IMR-90 (cell line): ENCODE results near the gene KDM2B. TPM values are rescaled to one million over a fixed set of nuclear protein-coding genes. Genes with fewer than 3 reads are reported as not detected.

Experiments
- ATAC-seq: fragments of 200-7000 bp; cut with Tn5 transposase; 2 replicates; pipeline ENCODE4 v1.9.1; 2020; ENCODE audit warnings: low read depth, mild to moderate bottlenecking, moderate library complexity
- BruUV-seq: library from RNA; stranded (reverse); fragments of 400-500 nt; replicated peaks from 2 replicates; lab custom pipeline; 2021; lab: Mats Ljungman, UMichigan
- CTCF ChIA-PET: fragments of 300-600 bp; formaldehyde crosslinking; extraction: SDS; loops from one replicate; lab custom pipeline; 2021; ENCODE audit warnings: antibody characterized with exemption; lab: Yijun Ruan, JAX
- POLR2A ChIA-PET: fragments of 300-600 bp; sonication (Branson Sonifier 250); formaldehyde crosslinking; loops from one replicate; lab custom pipeline; 2022; ENCODE audit warnings: antibody characterized with exemption; ENCODE audit not compliant: unreplicated experiment; lab: Charles Lee
- DNase-seq: peaks from one replicate; pipeline ENCODE4 v3.0.0; 2013
- H2AFZ ChIP-seq: replicated peaks from 2 replicates; pipeline ENCODE3; 2013; ENCODE audit warnings: low read length, mild to moderate bottlenecking; ENCODE audit not compliant: poor library complexity
- H2AK5ac ChIP-seq: 2 replicates; pipeline ENCODE4 v1.6.1; 2013; ENCODE audit warnings: low read depth, low read length, inconsistent platforms
- H2AK9ac ChIP-seq: replicated peaks from 2 replicates; pipeline ENCODE3; 2013; ENCODE audit warnings: mild to moderate bottlenecking, low read depth, low read length, moderate library complexity; ENCODE audit not compliant: poor library complexity
- H2BK120ac ChIP-seq: 2 replicates; pipeline ENCODE4 v1.6.1; 2013; ENCODE audit warnings: low read depth, low read length, inconsistent platforms
- H2BK15ac ChIP-seq: 3 replicates; pipeline ENCODE4 v1.6.1; 2013; ENCODE audit warnings: low read depth, low read length, inconsistent platforms
- H2BK20ac ChIP-seq: 2 replicates; pipeline ENCODE4 v1.6.1; 2013; ENCODE audit warnings: low read depth, mild to moderate bottlenecking, inconsistent platforms, low read length, moderate library complexity
- H2BK5ac ChIP-seq: 2 replicates; pipeline ENCODE4 v1.6.1; 2013; ENCODE audit warnings: mild to moderate bottlenecking, low read depth, low read length, inconsistent platforms; ENCODE audit not compliant: poor library complexity, severe bottlenecking
- H3K14ac ChIP-seq: replicated peaks from 2 replicates; pipeline ENCODE4 v1.6.1; 2013; ENCODE audit warnings: low read depth, low read length, inconsistent platforms
- H3K18ac ChIP-seq: 2 replicates; pipeline ENCODE4 v1.6.1; 2013; ENCODE audit warnings: low read depth, low read length, control low read depth
- H3K23ac ChIP-seq: 2 replicates; pipeline ENCODE4 v1.6.1; 2013; ENCODE audit warnings: low read depth, low read length, inconsistent platforms
- H3K27ac ChIP-seq: 2 replicates; pipeline ENCODE4 v1.5.1; 2013; ENCODE audit warnings: mild to moderate bottlenecking, control low read depth, low read length; ENCODE audit not compliant: insufficient read depth
- H3K27me3 ChIP-seq: 2 replicates; pipeline ENCODE4 v1.6.1; 2013; ENCODE audit warnings: low read length; ENCODE audit not compliant: control insufficient read depth, insufficient read depth
- H3K36me3 ChIP-seq: 2 replicates; pipeline ENCODE4 v1.6.1; 2013; ENCODE audit warnings: low read length, mixed read lengths; ENCODE audit not compliant: control insufficient read depth, insufficient read depth
- H3K4ac ChIP-seq: 2 replicates; pipeline ENCODE4 v1.6.1; 2013; ENCODE audit warnings: low read depth, low read length, inconsistent platforms
- H3K4me1 ChIP-seq: 2 replicates; pipeline ENCODE4 v1.6.1; 2013; ENCODE audit warnings: low read length, mixed read lengths; ENCODE audit not compliant: control insufficient read depth, insufficient read depth
- H3K4me2 ChIP-seq: 2 replicates; pipeline ENCODE4 v1.6.1; 2013; ENCODE audit warnings: low read depth, mild to moderate bottlenecking, control low read depth, low read length, moderate library complexity
- H3K4me3 ChIP-seq: 2 replicates; pipeline ENCODE4 v1.5.1; 2013; ENCODE audit warnings: low read depth, mild to moderate bottlenecking, control low read depth, low read length, moderate library complexity; ENCODE audit not compliant: insufficient read depth
- H3K56ac ChIP-seq: 2 replicates; pipeline ENCODE4 v1.6.1; 2013; ENCODE audit warnings: low read length, inconsistent platforms; ENCODE audit not compliant: insufficient read depth; ENCODE audit errors: extremely low read depth
- H3K79me1 ChIP-seq, 2 experiments: 2 replicates each; pipeline ENCODE4 v1.6.1; 2013; ENCODE audit warnings: low read length in 2 of 2, inconsistent platforms in 1 of 2, low read depth in 1 of 2
- H3K9ac ChIP-seq: 2 replicates; pipeline ENCODE4 v1.6.1; 2013; ENCODE audit warnings: low read depth, low read length, control low read depth
- H3K9me1 ChIP-seq: 2 replicates; pipeline ENCODE4 v1.6.1; 2013; ENCODE audit warnings: low read length, inconsistent platforms; ENCODE audit not compliant: insufficient read depth
- H3K9me3 ChIP-seq: 2 replicates; pipeline ENCODE4 v1.6.1; 2013; ENCODE audit warnings: low read length; ENCODE audit not compliant: control insufficient read depth, insufficient read depth
- H4K20me1 ChIP-seq: 2 replicates; pipeline ENCODE4 v1.6.1; 2013; ENCODE audit warnings: low read length, inconsistent platforms; ENCODE audit not compliant: insufficient read depth
- H4K5ac ChIP-seq: 2 replicates; pipeline ENCODE4 v1.6.1; 2013; ENCODE audit warnings: mild to moderate bottlenecking, low read depth, low read length, control low read depth
- H4K8ac ChIP-seq, 2 experiments: 2 replicates each; pipeline ENCODE4 v1.6.1; 2013; ENCODE audit warnings: low read depth in 2 of 2, low read length in 2 of 2, control low read depth in 1 of 2, inconsistent platforms in 1 of 2
- H4K91ac ChIP-seq: 2 replicates; pipeline ENCODE4 v1.6.1; 2013; ENCODE audit warnings: low read depth, low read length, inconsistent platforms; ENCODE audit not compliant: insufficient read depth
- BHLHE40 ChIP-seq: fragments of 150-350 bp; IDR thresholded peaks from 2 replicates; pipeline ENCODE4 v1.6.1; 2016; ENCODE audit warnings: mild to moderate bottlenecking, low read depth, low read length
- CEBPB ChIP-seq: IDR thresholded peaks from 2 replicates; pipeline ENCODE4 v1.6.1; 2012; ENCODE audit warnings: low read depth, low read length, improper control_type of control experiment
- CHD1 ChIP-seq: IDR thresholded peaks from 2 replicates; pipeline ENCODE4 v1.6.1; 2012; ENCODE audit warnings: low read depth, low read length, improper control_type of control experiment
- FOS ChIP-seq: fragments of 150-350 bp; IDR thresholded peaks from 2 replicates; pipeline ENCODE4 v1.6.1; 2016; ENCODE audit warnings: low read depth, low read length
- MAFK ChIP-seq: IDR thresholded peaks from 2 replicates; pipeline ENCODE4 v1.6.1; 2012; ENCODE audit warnings: low read depth, low read length, improper control_type of control experiment
- MAZ ChIP-seq: IDR thresholded peaks from 2 replicates; pipeline ENCODE4 v1.6.1; 2012; ENCODE audit warnings: low read depth, mild to moderate bottlenecking, low read length, improper control_type of control experiment, moderate library complexity, borderline replicate concordance
- MXI1 ChIP-seq: IDR thresholded peaks from 2 replicates; pipeline ENCODE4 v1.6.1; 2012; ENCODE audit warnings: low read depth, mild to moderate bottlenecking, low read length, moderate library complexity, borderline replicate concordance
- NFE2L2 ChIP-seq: fragments of 150-350 bp; IDR thresholded peaks from 2 replicates; pipeline ENCODE4 v1.6.1; 2016; ENCODE audit warnings: low read depth, mild to moderate bottlenecking, low read length
- POLR2A ChIP-seq: IDR thresholded peaks from 2 replicates; pipeline ENCODE4 v1.6.1; 2012; ENCODE audit warnings: mild to moderate bottlenecking, low read depth, low read length
- RAD21 ChIP-seq: IDR thresholded peaks from 2 replicates; pipeline ENCODE4 v1.6.1; 2012; ENCODE audit warnings: low read length, improper control_type of control experiment
- RCOR1 ChIP-seq: IDR thresholded peaks from 2 replicates; pipeline ENCODE4 v1.6.1; 2012; ENCODE audit warnings: mild to moderate bottlenecking, low read length, improper control_type of control experiment; ENCODE audit not compliant: insufficient replicate concordance
- RFX5 ChIP-seq: IDR thresholded peaks from 2 replicates; pipeline ENCODE4 v1.8.0; 2012; ENCODE audit warnings: low read depth, mild to moderate bottlenecking, low read length, moderate library complexity
- SMC3 ChIP-seq: fragments of 150-350 bp; IDR thresholded peaks from 2 replicates; pipeline ENCODE4 v1.6.1; 2016; ENCODE audit warnings: low read depth, mild to moderate bottlenecking, antibody characterized with exemption, low read length, moderate library complexity
- WGBS, 2 experiments: methylation state at CpG; one replicate each; pipeline versions ENCODE4 v1.1.5 to v1.1.7; 2013; ENCODE audit warnings: missing lambda C conversion rate in 2 of 2; ENCODE audit not compliant: insufficient read length in 1 of 2; ENCODE audit errors: extremely low coverage in 2 of 2; 5-methylcytosine and 5-hydroxymethylcytosine counted together
- dilution Hi-C: fragments of 300-500 bp; cut with HindIII; formaldehyde crosslinking; loops from one replicate; pipeline ENCODE4 v1.14.3; 2018; ENCODE audit warnings: low sequenced_read_pairs; ENCODE audit not compliant: unreplicated experiment
- in situ Hi-C: fragments of 300-500 bp; cut with MboI; formaldehyde crosslinking; loops from 3 replicates; pipeline ENCODE4 v1.14.3; 2019; ENCODE audit warnings: low sequenced_read_pairs, inconsistent platforms, mixed read lengths
- intact Hi-C: fragments of 100-400 bp; cut with micrococcal nuclease; formaldehyde crosslinking; loops from 2 replicates; pipeline ENCODE4 v1.10.0; 2022
- polyA plus RNA-seq, 3 experiments: library from polyadenylated mRNA; depleted of rRNA; stranded (reverse); fragments of >200 nt; gene quantifications; 2 replicates each; pipeline ENCODE4 v1.2.3, GENCODE V29; 2012; ENCODE audit warnings: low replicate concordance in 1 of 3
- total RNA-seq: library from RNA; depleted of rRNA; stranded (reverse); fragments of >200 nt; gene quantifications from 2 replicates; pipeline ENCODE4 v1.2.3, GENCODE V29; 2012
- TF ChIP-seq, protein P1 (sequence below): fragments of 150-350 bp; IDR thresholded peaks from 2 replicates; pipeline ENCODE4 v1.6.1; 2016; ENCODE audit warnings: low read depth, mild to moderate bottlenecking, low read length, moderate library complexity, borderline replicate concordance
- TF ChIP-seq, protein P2 (sequence below): fragments of 150-350 bp; IDR thresholded peaks from 2 replicates; pipeline ENCODE4 v1.6.1; 2017; ENCODE audit warnings: mild to moderate bottlenecking, antibody characterized with exemption, low read length, low read depth
- TF ChIP-seq, protein P3 (sequence below): conservative IDR thresholded peaks from 2 replicates; pipeline ENCODE4 v1.5.1; 2012; ENCODE audit warnings: mild to moderate bottlenecking, low read depth, low read length, improper control_type of control experiment

The KDM2B gene
- total and polyA plus RNA-seq, 2 of the 4 experiments (the other 2 are of a cell fraction): 22.6 to 24.2 TPM

GRCh38 chr12:121522971-121523370, 57.9 kb downstream of the KDM2B start:
- Histone ChIP-seq H3K4me2 (no peak overlapping the region), H2AK9ac (no peak overlapping the region), H3K36me3 (peaks cover 27% of the 10 kb centered on the region), H2AFZ (no peak overlapping the region), H2BK5ac (no peak overlapping the region), H3K18ac (no peak overlapping the region), H2BK20ac (no peak overlapping the region), H3K27ac (no peak overlapping the region), H2BK120ac (no peak overlapping the region), H3K4ac (no peak overlapping the region), H4K8ac (no peak overlapping the region), H2BK15ac (no peak overlapping the region), H3K9ac (no peak overlapping the region), H3K56ac (no peak overlapping the region), H4K5ac (no peak overlapping the region), H3K27me3 (no peaks in the 10 kb centered on the region), H3K9me3 (no peaks in the 10 kb centered on the region), H3K9me1 (0 out of 2 replicates have a peak, but pooled peaks cover 3% of the 10 kb centered on the region), H3K4me1 (no peaks in the 10 kb centered on the region; the same call in 1 of the 2 replicates), H2AK5ac (no peak overlapping the region), H4K91ac (no peak overlapping the region), H4K20me1 (no peaks in the 10 kb centered on the region; the same call in 1 of the 2 replicates), H3K14ac (no peak overlapping the region), H3K23ac (no peak overlapping the region), H3K79me1 (peaks cover 4 to 12% of the 10 kb centered on the region in 2 experiments; a peak in 2 of 4 replicates), H3K4me3 (no peak overlapping the region)
- in situ Hi-C loops: no loop called here
- BruUV-seq: no TSS peak
- dilution Hi-C loops: no loop called here
- 78% methylated on average over 6 of the region's 11 CpGs; no CpG with 5 or more reads in 1 of the 2 experiments for WGBS, 2 experiments
- no peak for DNase-seq
- no peak for ATAC-seq
- intact Hi-C loops: no loop called here
- ChIA-PET CTCF (no interaction called here), POLR2A (no interaction called here)
- TF ChIP-seq MAZ (no peak), FOS (no peak), NFE2L2 (no peak), CEBPB (no peak), RAD21 (no peak), MXI1 (no peak), MAFK (no peak), SMC3 (no peak), RFX5 (no peak), CHD1 (no peak), POLR2A (no peak), RCOR1 (no peak), BHLHE40 (no peak)
- TF ChIP-seq, protein P1, sequence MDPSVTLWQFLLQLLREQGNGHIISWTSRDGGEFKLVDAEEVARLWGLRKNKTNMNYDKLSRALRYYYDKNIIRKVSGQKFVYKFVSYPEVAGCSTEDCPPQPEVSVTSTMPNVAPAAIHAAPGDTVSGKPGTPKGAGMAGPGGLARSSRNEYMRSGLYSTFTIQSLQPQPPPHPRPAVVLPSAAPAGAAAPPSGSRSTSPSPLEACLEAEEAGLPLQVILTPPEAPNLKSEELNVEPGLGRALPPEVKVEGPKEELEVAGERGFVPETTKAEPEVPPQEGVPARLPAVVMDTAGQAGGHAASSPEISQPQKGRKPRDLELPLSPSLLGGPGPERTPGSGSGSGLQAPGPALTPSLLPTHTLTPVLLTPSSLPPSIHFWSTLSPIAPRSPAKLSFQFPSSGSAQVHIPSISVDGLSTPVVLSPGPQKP: no peak
- TF ChIP-seq, protein P2, sequence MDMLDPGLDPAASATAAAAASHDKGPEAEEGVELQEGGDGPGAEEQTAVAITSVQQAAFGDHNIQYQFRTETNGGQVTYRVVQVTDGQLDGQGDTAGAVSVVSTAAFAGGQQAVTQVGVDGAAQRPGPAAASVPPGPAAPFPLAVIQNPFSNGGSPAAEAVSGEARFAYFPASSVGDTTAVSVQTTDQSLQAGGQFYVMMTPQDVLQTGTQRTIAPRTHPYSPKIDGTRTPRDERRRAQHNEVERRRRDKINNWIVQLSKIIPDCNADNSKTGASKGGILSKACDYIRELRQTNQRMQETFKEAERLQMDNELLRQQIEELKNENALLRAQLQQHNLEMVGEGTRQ: no peak
- TF ChIP-seq, protein P3, sequence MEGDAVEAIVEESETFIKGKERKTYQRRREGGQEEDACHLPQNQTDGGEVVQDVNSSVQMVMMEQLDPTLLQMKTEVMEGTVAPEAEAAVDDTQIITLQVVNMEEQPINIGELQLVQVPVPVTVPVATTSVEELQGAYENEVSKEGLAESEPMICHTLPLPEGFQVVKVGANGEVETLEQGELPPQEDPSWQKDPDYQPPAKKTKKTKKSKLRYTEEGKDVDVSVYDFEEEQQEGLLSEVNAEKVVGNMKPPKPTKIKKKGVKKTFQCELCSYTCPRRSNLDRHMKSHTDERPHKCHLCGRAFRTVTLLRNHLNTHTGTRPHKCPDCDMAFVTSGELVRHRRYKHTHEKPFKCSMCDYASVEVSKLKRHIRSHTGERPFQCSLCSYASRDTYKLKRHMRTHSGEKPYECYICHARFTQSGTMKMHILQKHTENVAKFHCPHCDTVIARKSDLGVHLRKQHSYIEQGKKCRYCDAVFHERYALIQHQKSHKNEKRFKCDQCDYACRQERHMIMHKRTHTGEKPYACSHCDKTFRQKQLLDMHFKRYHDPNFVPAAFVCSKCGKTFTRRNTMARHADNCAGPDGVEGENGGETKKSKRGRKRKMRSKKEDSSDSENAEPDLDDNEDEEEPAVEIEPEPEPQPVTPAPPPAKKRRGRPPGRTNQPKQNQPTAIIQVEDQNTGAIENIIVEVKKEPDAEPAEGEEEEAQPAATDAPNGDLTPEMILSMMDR: no peak
